Cerebellar cortex (tissue), 1 donor: Measurements from ENCODE around the gene MTHFD2.
A peak's percentile ranks its signal among the peaks of the same experiment; 100 is the strongest.
"Not testable (repeated sequence)": the region's sequence is repeated elsewhere in the genome, so short reads cannot be mapped to it uniquely, and the experiment has no call there.

Source experiments
- DNase-seq: peaks from one replicate; pipeline ENCODE4 v3.0.0-alpha.2; 2015; ENCODE audit warnings: low spot score

Gene MTHFD2

GRCh38 chr2:74198023-74198460 is 373 bp upstream of the MTHFD2 start:
- DNase-seq = no peak

GRCh38 chr2:74199275-74199701 is 873 bp downstream of the MTHFD2 start:
- DNase-seq = no peak

- no peak for DNase-seq
Observed at GRCh38 chr2:74199871-74200305, 1.5 kb downstream of the MTHFD2 start.

- no peak for DNase-seq
Observed at GRCh38 chr2:74201196-74201595, 2.8 kb downstream of the MTHFD2 start.

GRCh38 chr2:74201596-74201995 is 3.2 kb downstream of the MTHFD2 start:
- DNase-seq = no peak

GRCh38 chr2:74204436-74204835 is 6.0 kb downstream of the MTHFD2 start:
- DNase-seq = no peak

GRCh38 chr2:74205113-74205512 is 6.7 kb downstream of the MTHFD2 start:
- DNase-seq = no peak

GRCh38 chr2:74205596-74205995 is 7.2 kb downstream of the MTHFD2 start:
- DNase-seq = no peak

GRCh38 chr2:74206180-74206688 is 7.8 kb downstream of the MTHFD2 start:
- no peak for DNase-seq

- no peak for DNase-seq
Observed at GRCh38 chr2:74212702-74213410, 14.4 kb downstream of the MTHFD2 start.

GRCh38 chr2:74215771-74216170 is 17.4 kb downstream of the MTHFD2 start:
- not testable (repeated sequence) for DNase-seq

- DNase-seq = no peak
Observed at GRCh38 chr2:74216642-74217041, 18.2 kb downstream of the MTHFD2 start.

- DNase-seq = no peak
Observed at GRCh38 chr2:74219846-74220486, 21.6 kb downstream of the MTHFD2 start.

- DNase-seq = no peak
Observed at GRCh38 chr2:74221091-74221490, 22.7 kb downstream of the MTHFD2 start.

- no peak for DNase-seq
Observed at GRCh38 chr2:74221604-74222299, 23.3 kb downstream of the MTHFD2 start.

GRCh38 chr2:74222300-74222650 is 23.9 kb downstream of the MTHFD2 start:
- no peak for DNase-seq

GRCh38 chr2:74223941-74224770 is 25.7 kb downstream of the MTHFD2 start:
- DNase-seq = no peak

- no peak for DNase-seq
Observed at GRCh38 chr2:74225698-74226459, 27.5 kb downstream of the MTHFD2 start.

- DNase-seq = peak; percentile 87
Observed at GRCh38 chr2:74226648-74227213, 28.3 kb downstream of the MTHFD2 start.

- no peak for DNase-seq
Observed at GRCh38 chr2:74227646-74228045, 29.2 kb downstream of the MTHFD2 start.

GRCh38 chr2:74228772-74229171 is 30.4 kb downstream of the MTHFD2 start:
- no peak for DNase-seq
